ENCODE measurements around the gene OPHN1. TPM values are rescaled to one million over a fixed set of nuclear protein-coding genes. Genes with fewer than 3 reads are reported as not detected.
"Not testable (repeated sequence)": the region's sequence is repeated elsewhere in the genome, so short reads cannot be mapped to it uniquely, and the experiment has no call there.

The OPHN1 gene
- total RNA-seq, 4 donors from 2014 or later: 7.0 to 11.5 (median 10.5) TPM

DNA sequence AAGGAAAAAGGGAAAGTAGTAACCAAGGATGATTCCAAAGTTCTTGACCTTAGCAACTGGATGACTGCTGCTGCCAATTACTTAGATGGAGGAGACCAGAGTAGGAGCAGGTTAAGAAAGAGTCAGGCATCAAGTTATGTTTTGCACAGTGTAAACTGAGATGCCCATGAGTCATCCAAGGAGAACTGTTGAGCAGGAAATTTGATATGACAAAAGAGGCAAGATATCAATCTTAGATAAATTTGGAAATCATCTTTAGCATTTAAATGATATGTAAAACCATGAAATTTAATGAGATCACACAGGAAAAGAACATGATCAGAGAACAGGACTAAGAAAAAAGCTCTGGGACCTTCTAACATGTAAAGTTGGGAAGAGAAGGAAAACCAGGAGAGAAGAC, 361.3 kb downstream of the OPHN1 start:
- DNase-seq: no peak

GRCh38 chrX:68070119-68070518, 363.2 kb downstream of the OPHN1 start:
- H3K27me3 ChIP-seq; DNase-seq; H3K4me1 ChIP-seq; intact Hi-C loops (cut with DNase I); H3K27ac ChIP-seq; H3K9me3 ChIP-seq; H3K36me3 ChIP-seq; H3K4me3 ChIP-seq (replicated peaks in 1 of 3): not testable (repeated sequence)
- WGBS, 2 donors: 90 to 98% methylated on average over 2 of the region's 2 CpGs

More for the DNA sequence above, 361.3 kb downstream of the OPHN1 start:
- Histone ChIP-seq H3K27me3 (no peaks in the 10 kb centered on the region), H3K9me3 (no peaks in the 10 kb centered on the region), H3K4me1 (no peaks in the 10 kb centered on the region), H3K4me3 (replicated peaks in 1 of 3) (no peak overlapping the region), H3K36me3 (no peaks in the 10 kb centered on the region), H3K27ac (no peak overlapping the region)
- TF ChIP-seq CTCF (IDR thresholded peaks at IDR 0.05) (no peak), POLR2A (IDR thresholded peaks at IDR 0.05) (no peak)
- intact Hi-C loops (cut with DNase I): no loop called here

- Histone ChIP-seq H3K27me3 (no peaks in the 10 kb centered on the region), H3K9me3 (no peaks in the 10 kb centered on the region), H3K4me1 (peaks cover 26 to 42% of the 10 kb centered on the region in 2 donors), H3K4me3 (replicated peaks in 1 of 3) (no peak overlapping the region), H3K36me3 (no peaks in the 10 kb centered on the region), H3K27ac (peak overlapping the region; percentile 81 to 89 (median 85))
- TF ChIP-seq CTCF (IDR thresholded peaks at IDR 0.05): no peak
- TF ChIP-seq POLR2A (IDR thresholded peaks at IDR 0.05): no peak
- peak in 1 of 2 donors; percentile 23 for DNase-seq
- intact Hi-C loops (cut with DNase I): no loop called here
- 56 to 60% methylated on average over 4 of the region's 4 CpGs for WGBS, 2 donors
Observed at GRCh38 chrX:68061206-68061535, 372.1 kb downstream of the OPHN1 start.

DNA sequence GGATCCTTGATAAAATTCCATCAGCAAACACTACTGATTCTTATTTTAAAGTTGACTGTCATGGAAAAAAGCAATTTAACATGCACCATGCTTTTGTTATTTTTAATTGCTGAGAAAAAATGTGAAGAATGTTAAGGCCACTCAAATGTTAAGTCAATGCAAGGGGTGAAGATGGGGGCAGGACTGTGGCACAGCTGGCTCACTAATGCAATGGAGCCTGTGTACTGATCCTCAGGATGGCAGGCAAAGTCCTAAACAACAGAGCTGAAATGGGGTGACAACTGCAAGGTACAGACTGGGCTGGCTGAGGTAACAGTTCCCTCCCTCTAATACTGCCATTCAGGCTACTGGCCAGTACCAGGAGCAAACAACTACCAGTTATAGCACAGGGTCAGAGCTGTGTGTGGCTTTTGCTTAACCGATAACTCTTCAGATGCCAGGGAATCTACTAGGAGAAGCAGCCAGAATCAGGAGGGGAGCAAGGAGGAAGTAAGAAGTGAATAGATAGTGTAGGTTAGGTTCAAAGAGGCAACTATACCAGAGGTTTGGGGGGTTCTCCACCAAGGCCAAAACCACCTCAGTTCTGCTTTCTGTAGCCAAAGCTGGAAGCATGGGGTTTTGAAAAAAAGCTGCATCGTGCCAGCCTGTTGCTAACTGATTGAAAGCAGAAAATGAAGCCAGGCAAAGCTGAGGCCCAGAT, 372.6 kb downstream of the OPHN1 start:
- Histone ChIP-seq H3K9me3 (no peaks in the 10 kb centered on the region), H3K36me3 (no peaks in the 10 kb centered on the region), H3K27me3 (no peaks in the 10 kb centered on the region), H3K4me3 (replicated peaks in 1 of 3) (no peak overlapping the region), H3K27ac (peak overlapping the region; percentile 81 to 89 (median 85)), H3K4me1 (peaks cover 26 to 37% of the 10 kb centered on the region in 2 donors)
- DNase-seq: peak; percentile 65 to 69
- 34 to 40% methylated on average over 2 of the region's 2 CpGs for WGBS, 2 donors
- TF ChIP-seq CTCF (IDR thresholded peaks at IDR 0.05) (no peak), POLR2A (IDR thresholded peaks at IDR 0.05) (peak in 1 of 2 donors; percentile 19)
- intact Hi-C loops (cut with DNase I): no loop called here

DNA sequence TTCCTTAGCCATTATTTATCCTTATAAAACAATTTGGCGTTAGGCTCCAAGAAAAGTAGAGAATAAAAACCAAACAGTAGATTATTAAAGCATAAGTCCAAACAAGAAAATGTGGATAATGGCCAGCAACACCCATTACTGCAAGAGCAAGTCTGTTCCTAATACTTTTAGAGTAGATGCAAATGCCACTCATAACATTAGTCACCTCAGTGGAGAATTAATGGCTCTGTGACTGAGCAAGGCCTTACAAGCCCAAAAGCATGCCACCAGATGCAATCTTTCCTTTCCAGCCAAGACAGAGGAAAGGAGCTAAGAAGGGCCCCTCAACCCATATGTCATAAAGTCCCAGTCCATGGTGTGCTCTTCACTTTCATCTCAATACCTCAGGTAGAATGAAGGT, 373.8 kb downstream of the OPHN1 start:
- WGBS, 2 donors: 81 to 96% methylated on average over 1 of the region's 1 CpG
- peak overlapping the region; percentile 81 to 89 (median 85) for H3K27ac ChIP-seq

More for the DNA sequence above, 373.8 kb downstream of the OPHN1 start:
- Histone ChIP-seq H3K4me1 (peaks cover 26 to 39% of the 10 kb centered on the region in 2 donors), H3K27me3 (no peaks in the 10 kb centered on the region), H3K4me3 (replicated peaks in 1 of 3) (no peak overlapping the region), H3K36me3 (no peaks in the 10 kb centered on the region), H3K9me3 (no peaks in the 10 kb centered on the region)
- TF ChIP-seq POLR2A (IDR thresholded peaks at IDR 0.05) (no peak), CTCF (IDR thresholded peaks at IDR 0.05) (no peak)
- intact Hi-C loops (cut with DNase I): no loop called here
- DNase-seq: no peak
